Keratinocyte (primary cell): ENCODE measurements around the gene KLHL21. TPM values are rescaled to one million over a fixed set of nuclear protein-coding genes. Genes with fewer than 3 reads are reported as not detected.

ENCODE experiments used
- DNase-seq: peaks from one replicate; pipeline ENCODE4 v3.0.0-alpha.2; 2011; ENCODE audit warnings: low read depth, missing footprints, low spot score
- FAIRE-seq: peaks from 2 replicates; lab custom pipeline; 2011; peaks lifted over from hg19 to GRCh38; lab: Jason Lieb, UNC
- H2AFZ ChIP-seq: 2 replicates; pipeline ENCODE4 v1.6.0; 2012; ENCODE audit warnings: low read length, control low read depth, inconsistent platforms; ENCODE audit not compliant: control insufficient read depth
- H3K27ac ChIP-seq: 2 replicates; pipeline ENCODE4 v1.5.1; 2011; ENCODE audit warnings: low read length; ENCODE audit not compliant: control insufficient read depth, insufficient read depth
- H3K27me3 ChIP-seq: 3 replicates; pipeline ENCODE4 v1.6.0; 2011; ENCODE audit warnings: low read length; ENCODE audit not compliant: control insufficient read depth, insufficient read depth; ENCODE audit errors: extremely low read depth
- H3K36me3 ChIP-seq, 2 experiments: 2 replicates in 1 of 2; 3 replicates in 1 of 2; pipeline ENCODE4 v1.5.1; 2011; ENCODE audit warnings: low read length in 2 of 2, mild to moderate bottlenecking in 1 of 2; ENCODE audit not compliant: control insufficient read depth in 2 of 2, insufficient read depth in 2 of 2; ENCODE audit errors: extremely low read depth in 1 of 2
- H3K4me1 ChIP-seq: 3 replicates; pipeline ENCODE4 v1.5.1; 2011; ENCODE audit warnings: low read length; ENCODE audit not compliant: control insufficient read depth, insufficient read depth; ENCODE audit errors: extremely low read depth
- H3K4me2 ChIP-seq: 3 replicates; pipeline ENCODE4 v1.6.0; 2011; ENCODE audit warnings: low read depth, low read length; ENCODE audit not compliant: control insufficient read depth, insufficient read depth; ENCODE audit errors: extremely low read depth
- H3K4me3 ChIP-seq, 3 experiments: fragments of 200-600 bp in 1 of 3; sonication (generic) in 1 of 3; 2 replicates in 2 of 3; 3 replicates in 1 of 3; pipeline ENCODE4 v1.5.1; 2011 to 2016; ENCODE audit warnings: low read length in 3 of 3, mild to moderate bottlenecking in 3 of 3, control low read depth in 2 of 3, inconsistent platforms in 1 of 3, low read depth in 1 of 3, mixed read lengths in 1 of 3, mixed run types in 1 of 3, moderate library complexity in 1 of 3; ENCODE audit not compliant: control insufficient read depth in 2 of 3, insufficient read depth in 2 of 3; ENCODE audit errors: extremely low read depth in 1 of 3
- H3K79me2 ChIP-seq: 2 replicates; pipeline ENCODE4 v1.6.0; 2012; ENCODE audit warnings: low read length; ENCODE audit not compliant: control insufficient read depth, insufficient read depth
- H3K9ac ChIP-seq: 3 replicates; pipeline ENCODE4 v1.6.0; 2011; ENCODE audit warnings: low read length; ENCODE audit not compliant: control insufficient read depth, insufficient read depth; ENCODE audit errors: extremely low read depth
- H3K9me1 ChIP-seq: 3 replicates; pipeline ENCODE4 v1.6.0; 2011; ENCODE audit warnings: low read length; ENCODE audit not compliant: control insufficient read depth, insufficient read depth; ENCODE audit errors: extremely low read depth
- H3K9me3 ChIP-seq: 2 replicates; pipeline ENCODE4 v1.5.1; 2012; ENCODE audit warnings: low read depth, low read length; ENCODE audit not compliant: control insufficient read depth
- H4K20me1 ChIP-seq: 3 replicates; pipeline ENCODE4 v1.6.0; 2011; ENCODE audit warnings: low read length; ENCODE audit not compliant: control insufficient read depth, insufficient read depth; ENCODE audit errors: extremely low read depth
- EZH2 ChIP-seq: IDR thresholded peaks from one replicate; pipeline ENCODE4 v1.6.1; 2012; ENCODE audit warnings: inconsistent platforms, mild to moderate bottlenecking, low read length, moderate library complexity
- dilution Hi-C: fragments of 300-500 bp; cut with MboI; formaldehyde crosslinking; loops from one replicate; pipeline ENCODE4 v1.7.0; 2020; ENCODE audit warnings: low sequenced_read_pairs; ENCODE audit not compliant: extremely low pct_ligation_motif_present
- polyA plus RNA-seq, 5 experiments: library from polyadenylated mRNA; depleted of rRNA in 3 of 5; stranded (reverse) in 3 of 5; stranded (forward) in 1 of 5; unstranded in 1 of 5; fragments of >200 nt; gene quantifications; 1 replicate in 1 of 5; 2 replicates in 3 of 5; 3 replicates in 1 of 5; pipeline versions ENCODE4 v1.2.1 to v1.2.3, GENCODE V29; 2011 to 2012; ENCODE audit warnings: missing spikeins in 2 of 5, low read depth in 1 of 5, low replicate concordance in 1 of 5
- TF ChIP-seq, protein P1 (sequence below), 3 experiments: IDR thresholded peaks in 1 of 3; conservative IDR thresholded peaks in 1 of 3; optimal IDR thresholded peaks in 1 of 3; 2 replicates in 2 of 3; 3 replicates in 1 of 3; pipeline versions ENCODE3 to v1.5.1; 2011; ENCODE audit warnings: low read length in 3 of 3, mild to moderate bottlenecking in 3 of 3, moderate library complexity in 2 of 3, control low read depth in 1 of 3, inconsistent platforms in 1 of 3; ENCODE audit not compliant: insufficient read depth in 2 of 3; ENCODE audit errors: extremely low read depth in 1 of 3

KLHL21 gene
- polyA plus RNA-seq, 1 donor (not counting 4 experiments of a cell fraction or from before 2014, with no cell fraction given): 24.8 TPM

DNA sequence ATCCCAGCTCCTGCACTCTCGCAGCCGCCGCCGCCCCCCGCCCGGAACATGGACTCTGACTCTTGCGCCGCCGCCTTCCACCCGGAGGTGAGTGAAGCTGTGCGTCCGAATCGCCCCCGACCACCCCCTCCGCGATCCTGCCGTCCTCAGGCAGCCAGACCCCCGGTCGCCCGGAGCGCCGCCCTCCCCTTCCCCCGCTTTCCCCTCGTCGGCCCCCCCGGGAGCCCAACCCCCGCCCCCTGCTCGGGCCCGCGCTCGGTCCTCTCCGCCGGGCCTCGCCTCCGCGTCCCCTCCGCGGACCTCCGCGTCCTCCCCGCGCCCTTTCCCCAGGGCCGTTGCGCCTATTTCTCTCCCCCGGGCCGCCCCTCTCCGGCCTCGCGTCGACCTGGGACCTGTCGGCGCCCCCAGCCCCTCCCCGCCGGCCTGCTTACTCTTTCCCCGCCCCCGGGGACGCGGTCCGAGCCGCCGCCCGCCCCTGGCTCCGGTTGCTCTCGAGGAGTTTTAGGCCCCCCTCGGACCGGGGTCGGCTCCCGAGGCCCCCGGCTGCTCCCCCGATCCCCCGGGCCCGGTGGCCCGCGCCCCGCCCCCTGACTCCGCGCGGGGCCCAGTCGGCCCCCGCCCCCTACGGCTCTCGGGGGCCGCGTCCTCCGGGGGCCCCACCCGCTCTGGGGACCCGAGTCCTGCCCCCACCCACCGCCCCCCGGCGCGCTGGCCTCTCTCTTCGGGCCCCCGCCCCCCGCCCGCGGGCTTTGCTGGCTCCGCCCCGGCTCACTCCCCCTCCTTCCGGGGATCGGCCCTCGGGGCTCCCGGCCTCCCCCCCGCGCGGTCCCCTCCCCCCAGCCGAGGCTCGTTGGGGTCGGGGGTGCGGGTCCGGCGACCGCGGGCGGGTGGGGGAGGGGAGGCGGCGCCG, 11.6 kb upstream of the KLHL21 start:
- Histone ChIP-seq H3K4me3 (peak overlapping the region; percentile 69 to 80 (median 79)), H3K79me2 (peaks cover 32% of the 10 kb centered on the region), H3K4me1 (peaks cover 17% of the 10 kb centered on the region), H3K27me3 (no peaks in the 10 kb centered on the region), H3K4me2 (peak overlapping the region; percentile 32), H3K9ac (peak overlapping the region; percentile 70), H2AFZ (no peak overlapping the region), H3K9me3 (no peaks in the 10 kb centered on the region), H3K36me3 (peaks cover 5 to 9% of the 10 kb centered on the region in 2 experiments), H3K9me1 (no peaks in the 10 kb centered on the region), H4K20me1 (no peaks in the 10 kb centered on the region), H3K27ac (peak overlapping the region; percentile 43)
- dilution Hi-C loops: no loop called here
- no peak for FAIRE-seq
- TF ChIP-seq, protein P1, sequence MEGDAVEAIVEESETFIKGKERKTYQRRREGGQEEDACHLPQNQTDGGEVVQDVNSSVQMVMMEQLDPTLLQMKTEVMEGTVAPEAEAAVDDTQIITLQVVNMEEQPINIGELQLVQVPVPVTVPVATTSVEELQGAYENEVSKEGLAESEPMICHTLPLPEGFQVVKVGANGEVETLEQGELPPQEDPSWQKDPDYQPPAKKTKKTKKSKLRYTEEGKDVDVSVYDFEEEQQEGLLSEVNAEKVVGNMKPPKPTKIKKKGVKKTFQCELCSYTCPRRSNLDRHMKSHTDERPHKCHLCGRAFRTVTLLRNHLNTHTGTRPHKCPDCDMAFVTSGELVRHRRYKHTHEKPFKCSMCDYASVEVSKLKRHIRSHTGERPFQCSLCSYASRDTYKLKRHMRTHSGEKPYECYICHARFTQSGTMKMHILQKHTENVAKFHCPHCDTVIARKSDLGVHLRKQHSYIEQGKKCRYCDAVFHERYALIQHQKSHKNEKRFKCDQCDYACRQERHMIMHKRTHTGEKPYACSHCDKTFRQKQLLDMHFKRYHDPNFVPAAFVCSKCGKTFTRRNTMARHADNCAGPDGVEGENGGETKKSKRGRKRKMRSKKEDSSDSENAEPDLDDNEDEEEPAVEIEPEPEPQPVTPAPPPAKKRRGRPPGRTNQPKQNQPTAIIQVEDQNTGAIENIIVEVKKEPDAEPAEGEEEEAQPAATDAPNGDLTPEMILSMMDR (optimal IDR thresholded peaks at IDR 0.05 in 1 of 3, IDR thresholded peaks at IDR 0.05 in 1 of 3, conservative IDR thresholded peaks at IDR 0.05 in 1 of 3; ENCODE audit: extremely low read depth in 1 of 3, insufficient read depth in 2 of 3, low read length in 3 of 3): no peak
- no peak for TF ChIP-seq EZH2
- DNase-seq: no peak

DNA sequence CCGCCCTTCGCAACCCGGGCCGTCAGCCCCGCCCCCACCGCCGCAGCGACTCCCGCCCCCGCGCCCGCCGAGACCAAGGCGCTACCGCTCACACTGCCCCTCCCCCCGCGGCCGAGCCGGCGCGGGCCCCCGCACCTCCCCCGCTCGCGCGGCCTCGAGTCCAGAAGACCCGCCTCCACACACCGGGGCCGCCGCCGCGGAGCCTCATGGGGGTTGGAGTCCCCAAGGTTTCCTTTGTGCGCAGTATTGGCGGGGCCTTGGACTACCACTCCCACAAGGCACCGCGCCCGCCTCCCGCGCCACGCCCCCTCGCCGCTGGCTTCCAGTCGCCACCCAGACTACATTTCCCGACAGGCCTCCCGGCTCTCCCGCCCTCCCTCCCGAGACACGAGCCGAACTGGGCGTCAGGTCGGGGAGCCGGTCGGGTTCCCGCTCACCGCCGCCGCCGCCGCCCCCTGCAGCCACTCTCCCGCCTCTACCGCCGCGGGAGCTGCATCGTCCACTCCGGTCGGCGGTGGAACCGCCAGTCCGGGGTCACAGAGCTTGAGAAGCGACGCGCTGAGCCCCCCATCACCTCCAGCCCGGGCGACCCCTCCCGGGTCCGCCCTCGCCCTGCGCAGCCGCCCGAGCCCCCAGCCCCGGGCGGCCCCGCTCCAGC, 10.8 kb upstream of the KLHL21 start, which contains the start of gene PHF13:
PHF13 (plus strand) TSS at position 371 of the 658 bp plus-strand sequence. CDS start 336 bp downstream, outside the sequence.
- Histone ChIP-seq H3K27me3 (no peaks in the 10 kb centered on the region), H3K36me3 (peaks cover 5 to 7% of the 10 kb centered on the region in 2 experiments), H2AFZ (peak within 1 kb of the TSS; percentile 84), H3K9me1 (no peaks in the 10 kb centered on the region), H3K27ac (peak within 1 kb of the TSS; percentile 92), H3K9me3 (no peaks in the 10 kb centered on the region), H4K20me1 (no peaks in the 10 kb centered on the region), H3K79me2 (peaks cover 29% of the 10 kb centered on the region), H3K4me3 (peak within 1 kb of the TSS; percentile 69 to 87 (median 79)), H3K4me1 (peaks cover 20% of the 10 kb centered on the region), H3K9ac (peak within 1 kb of the TSS; percentile 88), H3K4me2 (peak within 1 kb of the TSS; percentile 97)
- DNase-seq (peak; percentile 91), FAIRE-seq (no peak)
- dilution Hi-C loops: no loop called here
- no peak for TF ChIP-seq EZH2
- TF ChIP-seq, protein P1 (optimal IDR thresholded peaks at IDR 0.05 in 1 of 3, IDR thresholded peaks at IDR 0.05 in 1 of 3, conservative IDR thresholded peaks at IDR 0.05 in 1 of 3; ENCODE audit: extremely low read depth in 1 of 3, insufficient read depth in 2 of 3, low read length in 3 of 3): no peak
